Stimulated activated CD4-positive, alpha-beta T cell treated with anti-CD3 and anti-CD28 coated beads, Interleukin-15, amount 100 ng/mL, for 24 hours (primary cell): Measurements from ENCODE around the gene IFT27.
A peak's percentile ranks its signal among the peaks of the same experiment; 100 is the strongest.
"Not testable (repeated sequence)": the region's sequence is repeated elsewhere in the genome, so short reads cannot be mapped to it uniquely, and the experiment has no call there.

ENCODE experiments used
- DNase-seq: peaks from one replicate; pipeline ENCODE4 v3.0.0-alpha.2; 2020

The IFT27 gene

DNA sequence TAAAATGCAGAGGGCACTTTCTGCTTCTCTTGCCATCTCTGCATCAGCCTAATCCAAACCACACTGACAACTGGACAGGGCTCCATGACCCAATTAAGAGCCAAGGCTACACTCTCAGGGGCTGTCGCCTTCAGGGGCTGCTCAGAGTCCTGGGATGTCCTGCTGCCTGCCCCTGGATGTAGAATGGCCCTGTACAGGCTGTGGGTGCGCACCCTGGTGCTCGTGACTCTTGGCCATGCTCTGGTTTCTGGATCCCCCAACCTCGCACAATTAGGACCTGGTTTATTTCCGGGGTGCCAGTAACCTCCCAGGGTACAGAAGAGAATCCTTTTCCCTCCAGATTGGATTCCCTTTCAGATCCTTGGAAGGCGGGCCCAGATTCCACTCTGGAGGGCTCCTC is 11.3 kb downstream of the IFT27 start:
- DNase-seq, result no peak

GRCh38 chr22:36764060-36764459 is 11.9 kb downstream of the IFT27 start:
- DNase-seq, result no peak

DNA sequence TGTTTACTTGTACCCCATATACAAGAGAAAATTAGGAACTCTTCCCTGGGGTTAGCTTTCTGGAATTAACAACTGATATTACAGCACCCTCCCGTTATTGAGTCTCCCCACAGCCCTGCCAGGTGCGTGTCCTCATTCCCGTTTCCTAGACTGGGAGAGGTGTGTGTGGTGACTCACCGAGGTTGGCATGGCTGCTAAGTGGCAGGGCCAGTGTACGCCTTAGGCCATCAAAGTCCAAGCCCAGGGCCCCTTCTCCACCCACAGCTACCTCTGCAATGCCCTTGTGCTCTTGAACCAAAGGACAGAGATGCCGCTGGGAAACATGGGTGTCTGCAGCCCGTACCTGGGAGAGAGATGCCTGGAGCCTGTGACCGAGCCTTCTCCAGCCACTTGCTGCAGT is 12.3 kb downstream of the IFT27 start:
- no peak for DNase-seq

DNA sequence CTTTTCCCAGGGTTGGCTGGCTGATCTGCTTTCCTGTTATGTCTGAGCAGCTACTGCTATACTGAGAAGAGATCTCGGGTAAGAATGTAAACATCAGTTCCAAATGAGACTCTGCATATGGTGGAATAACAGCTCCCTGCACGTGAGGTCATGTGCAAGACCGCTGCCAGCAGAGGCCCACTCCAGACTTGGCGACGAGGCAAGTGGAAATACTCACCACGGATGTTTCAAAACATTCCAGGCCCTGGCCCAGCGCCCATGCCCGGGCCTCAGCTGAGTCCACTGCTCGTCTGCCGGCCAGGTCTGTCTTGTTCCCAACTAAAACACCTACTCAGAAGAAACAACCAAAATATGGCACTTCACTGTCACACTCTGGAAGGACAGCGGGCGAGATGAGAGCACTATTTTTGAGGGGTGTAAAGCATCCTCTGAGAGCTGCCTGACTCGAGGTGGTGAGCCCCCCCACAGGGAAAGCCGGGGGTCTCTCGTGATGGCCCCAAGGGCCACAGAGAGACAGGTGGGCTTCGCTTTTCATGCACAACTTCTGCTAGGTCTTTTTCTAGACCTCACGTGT is 13.1 kb downstream of the IFT27 start:
- DNase-seq, result no peak

- no peak for DNase-seq
These were observed 14.2 kb downstream of the IFT27 start for GRCh38 chr22:36761553-36762240.

DNA sequence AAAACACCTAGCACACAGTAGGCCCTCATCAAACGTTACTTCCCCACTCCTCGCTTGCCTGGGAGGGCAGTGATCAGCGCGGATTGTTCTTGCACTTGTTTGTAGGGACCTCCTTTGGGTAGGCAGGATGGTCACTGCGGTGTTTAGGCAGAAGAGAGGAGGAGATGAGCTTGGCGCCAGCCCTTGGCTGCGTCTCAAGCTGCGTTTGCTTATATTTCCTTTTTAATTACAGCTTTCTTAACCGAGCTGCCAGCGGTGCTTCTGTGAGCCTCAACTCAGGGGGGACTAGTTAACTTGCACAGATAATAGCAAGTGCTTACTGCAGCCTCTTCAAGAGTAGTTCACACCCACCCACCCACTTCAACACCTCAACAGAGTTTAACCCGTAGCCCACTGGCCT is 15.1 kb downstream of the IFT27 start:
- no peak for DNase-seq

DNA sequence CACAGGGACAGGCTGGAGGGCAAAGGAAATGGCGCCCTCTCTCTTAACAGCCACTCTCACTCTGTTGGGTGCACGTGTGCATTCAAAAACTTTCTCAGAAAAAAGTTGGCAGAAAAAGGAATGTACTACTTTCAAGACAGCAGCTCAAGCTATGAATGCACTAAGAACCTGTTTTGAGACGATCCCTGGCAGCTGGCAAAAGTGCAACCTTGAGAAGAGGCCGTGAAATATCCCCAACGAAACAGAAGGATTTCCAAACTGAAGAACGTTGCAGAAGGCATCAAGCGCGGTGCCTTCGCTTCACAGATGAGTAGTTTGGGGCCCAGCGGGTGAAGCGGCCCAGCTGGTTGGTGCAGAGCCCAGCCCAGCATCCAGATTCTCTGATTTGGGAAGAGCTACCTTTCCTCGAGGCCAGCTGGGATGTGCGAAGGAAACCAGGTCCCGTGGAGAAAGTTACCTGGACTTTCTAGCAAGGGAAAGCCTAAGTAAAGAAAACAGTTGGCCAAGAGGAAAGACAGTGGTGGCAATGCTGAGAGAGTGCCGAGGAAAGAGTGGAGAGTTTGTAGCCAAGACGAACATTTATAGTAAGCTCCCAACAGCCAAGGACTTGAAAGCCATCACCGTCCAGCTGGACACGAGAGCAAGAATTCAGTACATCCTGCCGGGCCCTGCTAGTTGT is 16.3 kb downstream of the IFT27 start:
- DNase-seq, result no peak

GRCh38 chr22:36758792-36759271 is 17.1 kb downstream of the IFT27 start:
- DNase-seq, result no peak

DNA sequence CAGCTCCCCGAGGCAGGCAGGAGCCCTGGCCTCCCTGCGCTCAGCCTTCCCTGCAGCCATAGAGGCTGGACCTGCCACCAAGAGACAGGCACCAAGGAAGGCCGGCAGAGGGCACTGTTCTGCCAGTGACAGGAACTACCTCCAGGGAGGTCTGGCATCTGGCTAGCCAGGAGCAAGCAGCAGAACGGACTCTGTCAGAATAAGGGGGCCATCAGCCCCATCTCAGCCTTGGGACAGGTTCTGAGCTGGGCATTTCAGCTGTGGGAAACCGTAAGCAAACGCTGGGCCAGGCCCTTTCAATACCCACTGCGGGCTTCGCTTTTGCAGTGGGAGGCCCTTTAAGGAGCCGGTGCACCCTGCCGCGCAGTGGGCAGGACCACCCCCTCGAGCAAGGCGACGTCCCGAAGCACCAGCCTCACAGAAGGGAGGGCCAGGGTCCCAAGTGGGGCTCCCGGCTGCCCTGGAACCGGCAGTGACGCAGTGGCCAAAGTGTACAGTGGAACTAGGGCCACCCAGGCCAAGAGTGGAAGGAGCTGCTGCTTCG is 18.2 kb downstream of the IFT27 start:
- DNase-seq, result peak; percentile 86

DNA sequence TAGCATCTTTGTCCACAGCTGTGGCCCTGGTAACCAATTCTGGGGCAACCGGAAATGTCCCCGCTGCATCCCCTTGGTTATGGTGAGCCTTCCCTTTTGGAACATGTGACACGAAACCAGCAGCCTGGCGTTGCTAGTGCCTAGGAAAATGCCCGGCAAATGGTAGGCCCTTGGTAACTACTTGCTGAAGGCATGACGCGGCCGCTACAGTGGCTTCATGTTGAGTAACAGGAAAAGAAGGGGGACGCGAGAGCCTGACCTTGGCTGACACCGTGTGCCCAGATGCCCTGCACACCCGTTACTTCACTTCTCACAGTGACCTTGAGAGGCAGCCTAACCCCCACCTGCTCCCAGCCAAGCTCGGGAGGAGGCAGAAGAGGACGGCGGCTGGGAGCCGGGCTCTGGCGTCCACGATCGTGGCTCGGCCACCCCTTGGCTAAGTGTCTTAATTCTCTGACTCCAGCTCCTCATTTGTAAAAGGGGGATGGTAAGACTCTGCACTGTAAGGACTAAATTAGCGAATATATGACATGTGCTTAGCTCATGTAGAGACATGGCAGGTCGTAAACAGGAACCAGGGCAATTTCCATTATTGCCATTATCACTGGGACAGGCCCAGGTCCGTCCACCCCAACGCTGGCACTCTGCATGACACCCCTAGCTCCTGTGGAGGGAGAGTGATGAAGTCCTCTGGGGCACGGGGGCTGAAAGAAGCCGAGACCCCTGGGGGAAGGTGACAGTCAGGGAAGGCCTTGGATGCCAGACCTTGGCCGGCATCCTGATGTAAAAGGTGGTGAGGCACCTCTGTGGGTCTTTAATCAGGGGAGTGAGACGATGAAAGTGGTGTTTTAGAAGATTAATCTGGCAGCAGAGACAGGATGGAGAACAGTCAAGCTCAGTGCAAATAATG is 18.9 kb downstream of the IFT27 start:
- no peak for DNase-seq

DNA sequence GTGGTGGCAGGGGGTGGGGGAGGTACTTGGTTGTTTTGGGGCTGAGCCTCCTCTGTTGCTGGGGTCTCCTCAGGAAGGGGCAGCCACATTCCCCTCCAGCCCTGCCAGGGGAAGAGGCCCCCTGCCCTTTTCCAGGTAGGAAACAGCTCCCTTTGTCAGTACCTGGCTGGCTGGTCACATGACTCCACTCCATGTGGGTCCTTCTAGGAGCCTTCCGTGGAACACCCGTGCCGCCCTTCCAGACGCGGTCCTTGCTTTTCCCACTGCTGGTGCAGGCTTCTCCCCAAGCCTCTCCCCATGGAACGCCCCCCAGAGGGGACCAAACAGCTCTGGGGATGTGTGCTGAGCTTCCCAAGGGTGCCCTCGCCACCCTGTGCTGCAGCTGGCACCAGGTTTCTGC is 19.9 kb downstream of the IFT27 start:
- DNase-seq, result no peak

GRCh38 chr22:36755316-36755715 is 20.6 kb downstream of the IFT27 start:
- no peak for DNase-seq

DNA sequence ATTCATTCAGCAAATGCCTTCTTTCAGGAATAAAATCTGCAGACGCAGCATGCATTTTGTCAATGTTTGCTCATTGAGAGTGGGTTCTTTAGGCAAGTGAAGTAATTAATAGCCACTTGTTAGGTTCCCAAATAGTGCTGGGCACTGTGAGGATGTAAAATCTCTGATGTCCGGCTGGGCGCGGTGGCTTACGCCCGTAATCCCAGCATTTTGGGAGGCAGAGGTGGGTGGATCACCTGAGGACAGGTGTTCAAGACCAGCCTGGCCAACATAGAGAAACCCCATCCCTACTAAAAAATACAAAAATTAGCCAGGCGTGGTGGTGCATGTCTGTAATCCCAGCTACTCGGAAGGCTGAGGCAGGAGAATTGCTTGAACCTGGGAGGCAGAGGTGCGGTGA is 21.0 kb downstream of the IFT27 start:
- DNase-seq, result not testable (repeated sequence)

- no peak for DNase-seq
These were observed 22.0 kb downstream of the IFT27 start for GRCh38 chr22:36753916-36754315.

GRCh38 chr22:36753120-36753802 is 22.7 kb downstream of the IFT27 start:
- DNase-seq, result no peak

DNA sequence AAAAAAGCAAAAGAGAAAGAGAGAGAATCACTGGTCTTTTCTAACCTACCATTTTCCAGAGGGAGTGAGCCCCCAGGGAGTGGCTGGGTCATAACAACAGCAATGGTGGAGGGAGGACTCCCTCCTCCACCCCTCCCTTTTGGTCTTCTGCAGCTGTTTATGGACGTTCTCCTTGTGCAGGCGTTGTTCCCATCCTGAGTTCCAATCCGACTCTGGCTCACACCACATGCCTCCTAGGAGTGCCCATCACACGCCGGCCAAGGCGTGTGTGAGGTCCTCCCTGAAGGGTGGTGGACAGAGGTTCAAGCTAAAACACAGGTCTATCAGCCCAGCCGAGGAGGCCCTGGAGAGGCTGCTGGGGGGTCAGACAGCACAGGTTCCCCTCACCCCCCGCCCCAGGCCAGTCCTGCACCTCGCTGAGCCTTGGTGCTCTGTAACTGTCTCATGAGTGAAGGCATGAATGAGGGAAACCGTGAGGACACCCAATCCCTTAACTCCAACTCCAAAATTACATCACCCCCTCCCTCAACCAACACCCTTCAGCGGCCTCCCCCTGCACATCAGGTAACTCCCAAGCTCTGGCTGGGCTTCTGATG is 29.4 kb downstream of the IFT27 start:
- DNase-seq, result no peak

GRCh38 chr22:36745301-36745995 is 30.5 kb downstream of the IFT27 start:
- no peak for DNase-seq

DNA sequence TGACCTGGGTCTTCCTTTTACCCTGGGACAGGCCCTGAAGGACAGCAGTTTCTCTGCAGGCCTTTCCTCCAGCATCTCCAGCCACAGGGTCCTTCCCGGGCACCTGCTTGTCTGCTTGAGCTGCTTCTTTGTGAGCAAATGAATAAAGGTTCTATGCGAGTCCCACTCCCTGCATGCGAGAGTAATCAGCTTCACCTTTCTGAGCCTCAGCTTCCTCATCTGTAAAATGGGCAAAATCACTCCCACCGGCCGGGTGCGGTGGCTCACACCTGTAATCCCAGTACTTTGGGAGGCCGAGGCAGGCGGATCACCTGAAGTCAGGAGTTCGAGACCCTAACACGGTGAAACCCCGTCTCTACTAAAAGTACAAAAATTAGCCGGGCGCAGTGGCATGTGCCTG is 31.1 kb downstream of the IFT27 start:
- DNase-seq, result no peak

- DNase-seq, result no peak
These were observed 31.5 kb downstream of the IFT27 start for GRCh38 chr22:36744413-36744765.

- no peak for DNase-seq
These were observed 32.1 kb downstream of the IFT27 start for GRCh38 chr22:36743591-36744412.
